Measurements from ENCODE around the gene ANKRD33. TPM values are rescaled to one million over a fixed set of nuclear protein-coding genes. Genes with fewer than 3 reads are reported as not detected.

The ANKRD33 gene
- total RNA-seq, 4 donors from 2014 or later, result 0.70 TPM; not detected in 3

DNA sequence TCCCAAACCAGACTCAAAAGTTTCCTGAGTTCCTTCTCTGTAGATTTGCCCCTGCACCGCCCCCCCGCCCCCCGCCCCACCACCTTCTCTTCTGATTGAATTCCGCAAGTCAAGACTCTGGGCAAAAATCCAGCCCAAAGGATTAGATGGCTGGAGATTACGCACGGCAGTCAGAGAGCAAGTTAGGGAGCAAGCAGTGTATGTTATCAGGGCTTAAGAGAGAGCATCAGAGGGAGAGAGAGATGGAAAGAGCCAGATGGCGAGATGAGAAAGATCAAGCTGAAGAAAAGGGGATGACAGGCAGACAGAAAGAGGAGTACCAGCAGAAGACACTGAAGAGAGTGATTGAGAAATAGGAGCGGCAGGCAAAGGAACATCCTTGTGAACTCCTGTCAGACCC, 13.9 kb upstream of the ANKRD33 start:
- intact Hi-C loops (cut with DNase I), result no loop called here
- TF ChIP-seq, protein P1, sequence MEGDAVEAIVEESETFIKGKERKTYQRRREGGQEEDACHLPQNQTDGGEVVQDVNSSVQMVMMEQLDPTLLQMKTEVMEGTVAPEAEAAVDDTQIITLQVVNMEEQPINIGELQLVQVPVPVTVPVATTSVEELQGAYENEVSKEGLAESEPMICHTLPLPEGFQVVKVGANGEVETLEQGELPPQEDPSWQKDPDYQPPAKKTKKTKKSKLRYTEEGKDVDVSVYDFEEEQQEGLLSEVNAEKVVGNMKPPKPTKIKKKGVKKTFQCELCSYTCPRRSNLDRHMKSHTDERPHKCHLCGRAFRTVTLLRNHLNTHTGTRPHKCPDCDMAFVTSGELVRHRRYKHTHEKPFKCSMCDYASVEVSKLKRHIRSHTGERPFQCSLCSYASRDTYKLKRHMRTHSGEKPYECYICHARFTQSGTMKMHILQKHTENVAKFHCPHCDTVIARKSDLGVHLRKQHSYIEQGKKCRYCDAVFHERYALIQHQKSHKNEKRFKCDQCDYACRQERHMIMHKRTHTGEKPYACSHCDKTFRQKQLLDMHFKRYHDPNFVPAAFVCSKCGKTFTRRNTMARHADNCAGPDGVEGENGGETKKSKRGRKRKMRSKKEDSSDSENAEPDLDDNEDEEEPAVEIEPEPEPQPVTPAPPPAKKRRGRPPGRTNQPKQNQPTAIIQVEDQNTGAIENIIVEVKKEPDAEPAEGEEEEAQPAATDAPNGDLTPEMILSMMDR (IDR thresholded peaks at IDR 0.05), result no peak
- no peak for TF ChIP-seq POLR2A (IDR thresholded peaks at IDR 0.05)
- Histone ChIP-seq H3K27ac (no peak overlapping the region), H3K9me3 (no peaks in the 10 kb centered on the region), H3K27me3 (peaks cover 0 to 61% (median 4%) of the 10 kb centered on the region in 4 donors), H3K4me1 (peaks cover 2 to 8% (median 6%) of the 10 kb centered on the region in 3 donors), H3K4me3 (no peak overlapping the region), H3K36me3 (no peaks in the 10 kb centered on the region)
- 39 to 47% methylated on average over 4 to 7 of the region's 8 CpGs for WGBS, 2 donors
- no peak for DNase-seq

DNA sequence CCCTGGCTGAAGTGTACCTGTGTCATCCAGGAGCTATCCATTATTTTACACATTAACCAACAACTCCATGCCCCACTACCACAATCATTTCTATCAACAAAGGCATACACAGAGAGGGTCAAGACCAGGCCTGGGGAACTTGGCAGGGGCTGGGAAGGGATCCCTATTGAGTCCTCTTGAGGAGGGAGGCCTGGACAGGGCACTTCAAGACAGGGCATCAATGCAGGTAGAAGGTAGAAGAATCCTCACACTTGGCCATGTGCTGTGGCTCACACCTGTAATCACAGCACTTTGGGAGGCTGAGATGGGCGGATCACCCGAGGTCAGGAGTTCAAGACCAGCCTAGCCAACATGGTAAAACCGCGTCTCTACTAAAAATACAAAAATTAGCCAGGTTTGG, 13.4 kb upstream of the ANKRD33 start:
- H3K27ac ChIP-seq, result no peak overlapping the region
- no peak for DNase-seq
- no peaks in the 10 kb centered on the region for H3K36me3 ChIP-seq
- intact Hi-C loops (cut with DNase I), result no loop called here
- H3K4me3 ChIP-seq, result no peak overlapping the region
- WGBS, 2 donors, result 88 to 91% methylated on average over 4 of the region's 4 CpGs
- peaks cover 0 to 3% (median 3%) of the 10 kb centered on the region in 3 donors for H3K4me1 ChIP-seq
- peaks cover 0 to 56% (median under 1%) of the 10 kb centered on the region in 4 donors for H3K27me3 ChIP-seq
- no peaks in the 10 kb centered on the region for H3K9me3 ChIP-seq
- TF ChIP-seq POLR2A (IDR thresholded peaks at IDR 0.05), result no peak
- TF ChIP-seq, protein P1 (IDR thresholded peaks at IDR 0.05), result no peak

DNA sequence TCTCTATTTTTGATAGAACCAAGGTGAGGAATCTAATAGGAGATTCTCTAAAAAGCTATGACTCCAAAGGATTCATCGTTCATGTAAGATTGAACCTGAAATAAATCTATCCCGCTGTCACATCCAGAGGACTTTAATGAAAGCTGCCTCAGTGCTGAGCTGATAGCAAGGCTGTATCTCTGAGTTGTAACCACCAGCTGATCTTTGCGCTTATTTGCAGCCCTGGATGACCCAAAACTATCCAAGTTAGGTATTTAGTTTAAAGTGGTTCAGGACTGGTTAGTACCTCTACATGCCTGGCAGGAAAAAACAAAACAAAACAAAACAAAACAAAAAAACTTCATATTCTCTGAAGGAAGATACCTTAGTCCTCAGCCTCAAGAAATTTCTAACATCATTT, 8.8 kb upstream of the ANKRD33 start:
- H3K4me3 ChIP-seq, result no peak overlapping the region
- no peak overlapping the region for H3K27ac ChIP-seq
- H3K4me1 ChIP-seq, result no peaks in the 10 kb centered on the region
- no peaks in the 10 kb centered on the region for H3K36me3 ChIP-seq
- WGBS, 2 donors, result 85 to 86% methylated on average over 3 of the region's 3 CpGs
- no peaks in the 10 kb centered on the region for H3K9me3 ChIP-seq
- TF ChIP-seq, protein P1 (IDR thresholded peaks at IDR 0.05), result no peak
- no peak for TF ChIP-seq POLR2A (IDR thresholded peaks at IDR 0.05)
- H3K27me3 ChIP-seq, result peaks cover 0 to 17% (median 0%) of the 10 kb centered on the region in 4 donors
- intact Hi-C loops (cut with DNase I), result no loop called here
- no peak for DNase-seq

DNA sequence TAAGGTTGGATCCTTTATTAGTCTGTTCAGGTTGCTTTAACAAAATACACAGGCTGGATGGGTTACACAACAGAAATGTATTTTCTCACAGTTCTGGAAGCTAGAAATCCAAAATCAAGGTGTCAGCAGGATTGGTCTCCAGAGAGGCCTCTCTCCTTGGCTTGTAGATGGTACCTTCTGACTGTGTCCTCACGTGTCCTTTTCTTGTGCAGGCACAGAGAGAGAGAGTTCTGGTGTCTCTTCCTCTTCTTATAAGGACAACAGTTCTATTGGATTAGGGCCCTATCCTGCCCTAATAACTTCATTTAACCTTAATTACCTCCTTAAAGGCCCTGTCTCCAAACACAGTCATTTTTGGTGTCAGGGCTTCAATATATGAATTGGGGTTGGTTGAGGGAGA, 4.6 kb upstream of the ANKRD33 start:
- intact Hi-C loops (cut with DNase I), result no loop called here
- no peak overlapping the region for H3K27ac ChIP-seq
- WGBS, 2 donors, result 72 to 83% methylated on average over 1 of the region's 1 CpG
- no peak for DNase-seq
- peaks cover 0 to 22% (median 4%) of the 10 kb centered on the region in 3 donors for H3K4me1 ChIP-seq
- H3K36me3 ChIP-seq, result no peaks in the 10 kb centered on the region
- no peaks in the 10 kb centered on the region for H3K9me3 ChIP-seq
- H3K4me3 ChIP-seq, result no peak overlapping the region
- peaks cover 0 to 12% (median 0%) of the 10 kb centered on the region in 4 donors for H3K27me3 ChIP-seq
- TF ChIP-seq POLR2A (IDR thresholded peaks at IDR 0.05), result no peak
- TF ChIP-seq, protein P1 (IDR thresholded peaks at IDR 0.05), result no peak

DNA sequence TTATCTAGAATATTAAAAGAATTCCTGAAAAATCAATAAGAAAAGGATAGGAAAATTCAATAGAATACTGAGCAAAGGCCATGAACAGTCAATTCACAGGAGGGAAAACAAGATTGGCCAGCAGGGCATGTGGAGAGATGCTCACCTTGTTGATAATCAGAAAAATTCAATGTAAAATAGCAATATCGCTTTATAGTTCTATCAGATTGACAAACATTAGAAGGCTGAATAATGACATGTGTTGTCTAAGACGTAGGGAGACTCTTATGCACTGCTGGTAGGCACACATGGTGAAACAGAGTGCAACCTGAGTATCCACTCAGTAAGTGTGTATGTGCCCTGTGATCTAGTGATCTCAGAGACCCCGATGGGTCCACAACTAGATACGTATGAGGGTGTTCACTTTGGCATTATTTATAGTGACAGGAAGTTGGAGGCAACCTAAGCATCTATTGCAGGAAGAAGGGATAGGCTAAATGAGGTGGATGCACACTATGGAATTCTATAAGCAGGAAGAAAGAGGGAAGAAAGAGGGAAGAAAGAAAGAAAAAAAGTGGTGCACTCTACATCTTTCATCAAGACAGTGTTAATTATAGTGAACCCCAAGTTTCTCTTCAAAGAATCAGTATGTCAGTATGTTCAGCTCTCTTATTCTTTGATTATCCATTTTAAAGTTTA, 3.8 kb upstream of the ANKRD33 start:
- Histone ChIP-seq H3K36me3 (no peaks in the 10 kb centered on the region), H3K4me1 (peaks cover 0 to 22% (median 4%) of the 10 kb centered on the region in 3 donors), H3K9me3 (no peaks in the 10 kb centered on the region), H3K27ac (no peak overlapping the region), H3K27me3 (peaks cover 0 to 19% (median 0%) of the 10 kb centered on the region in 4 donors), H3K4me3 (no peak overlapping the region)
- 76 to 81% methylated on average over 4 of the region's 4 CpGs for WGBS, 2 donors
- intact Hi-C loops (cut with DNase I), result no loop called here
- DNase-seq, result no peak
- TF ChIP-seq, protein P1 (IDR thresholded peaks at IDR 0.05), result no peak

All from esophagus squamous epithelium (tissue), 5 donors.